ENCODE measurements around the gene GPRIN2. TPM values are rescaled to one million over a fixed set of nuclear protein-coding genes. Genes with fewer than 3 reads are reported as not detected.
A peak's percentile ranks its signal among the peaks of the same experiment; 100 is the strongest.

Gene GPRIN2
- total RNA-seq, 4 donors from 2014 or later: 1.2 to 1.6 TPM; not detected in 2

- 79 to 97% methylated on average over 5 of the region's 5 CpGs for WGBS, 2 donors (ENCODE audit: low coverage in 1 of 2)
- H3K4me3 ChIP-seq: no peak overlapping the region
- H3K36me3 ChIP-seq: no peaks in the 10 kb centered on the region
- H3K27me3 ChIP-seq: no peaks in the 10 kb centered on the region
- no peak for ATAC-seq
- TF ChIP-seq POLR2AphosphoS5 (IDR thresholded peaks at IDR 0.05): no peak
- TF ChIP-seq POLR2A (IDR thresholded peaks at IDR 0.05): no peak
- TF ChIP-seq CTCF (IDR thresholded peaks at IDR 0.05): no peak
- TF ChIP-seq EP300 (IDR thresholded peaks at IDR 0.05): no peak
- no peaks in the 10 kb centered on the region for H3K9me3 ChIP-seq
- H3K27ac ChIP-seq: no peak overlapping the region
- H3K4me1 ChIP-seq: peaks cover 0 to 15% (median 0%) of the 10 kb centered on the region in 3 donors
Measured at GRCh38 chr10:46525177-46525823, 31.2 kb downstream of the GPRIN2 start.

GRCh38 chr10:46524472-46525176 is 31.8 kb downstream of the GPRIN2 start:
- 79 to 85% methylated on average over 13 to 14 of the region's 14 CpGs for WGBS, 2 donors (ENCODE audit: low coverage in 1 of 2)
- ATAC-seq: no peak
- Histone ChIP-seq H3K27me3 (no peaks in the 10 kb centered on the region), H3K4me1 (peaks cover 0 to 15% (median 0%) of the 10 kb centered on the region in 3 donors), H3K36me3 (no peaks in the 10 kb centered on the region), H3K27ac (no peak overlapping the region), H3K4me3 (no peak overlapping the region), H3K9me3 (no peaks in the 10 kb centered on the region)
- TF ChIP-seq POLR2AphosphoS5 (IDR thresholded peaks at IDR 0.05): no peak
- no peak for TF ChIP-seq EP300 (IDR thresholded peaks at IDR 0.05)
- no peak for TF ChIP-seq CTCF (IDR thresholded peaks at IDR 0.05)
- TF ChIP-seq POLR2A (IDR thresholded peaks at IDR 0.05): no peak

- TF ChIP-seq CTCF (IDR thresholded peaks at IDR 0.05) (no peak), EP300 (IDR thresholded peaks at IDR 0.05) (no peak), POLR2A (IDR thresholded peaks at IDR 0.05) (no peak), POLR2AphosphoS5 (IDR thresholded peaks at IDR 0.05) (no peak)
- Histone ChIP-seq H3K27ac (no peak overlapping the region), H3K36me3 (no peaks in the 10 kb centered on the region), H3K9me3 (no peaks in the 10 kb centered on the region), H3K27me3 (no peaks in the 10 kb centered on the region), H3K4me3 (no peak overlapping the region), H3K4me1 (peaks cover 0 to 15% (median 0%) of the 10 kb centered on the region in 3 donors)
- no peak for ATAC-seq
- WGBS, 2 donors (ENCODE audit: low coverage in 1 of 2): 50 to 64% methylated on average over 8 of the region's 8 CpGs
Measured at GRCh38 chr10:46523962-46524471, 32.4 kb downstream of the GPRIN2 start.

GRCh38 chr10:46523119-46523961 is 33.1 kb downstream of the GPRIN2 start:
- WGBS, 2 donors (ENCODE audit: low coverage in 1 of 2): 56 to 75% methylated on average over 5 to 7 of the region's 12 CpGs
- Histone ChIP-seq H3K4me1 (peaks cover 0 to 15% (median 0%) of the 10 kb centered on the region in 3 donors), H3K27ac (no peak overlapping the region), H3K27me3 (no peaks in the 10 kb centered on the region), H3K4me3 (no peak overlapping the region), H3K36me3 (no peaks in the 10 kb centered on the region), H3K9me3 (no peaks in the 10 kb centered on the region)
- TF ChIP-seq POLR2AphosphoS5 (IDR thresholded peaks at IDR 0.05): no peak
- TF ChIP-seq POLR2A (IDR thresholded peaks at IDR 0.05): no peak
- TF ChIP-seq EP300 (IDR thresholded peaks at IDR 0.05): no peak
- TF ChIP-seq CTCF (IDR thresholded peaks at IDR 0.05): no peak
- ATAC-seq: peak; percentile 8

All from gastroesophageal sphincter (tissue), 4 donors.